IMR-90 (cell line): ENCODE data around the gene NR2C2. TPM values are rescaled to one million over a fixed set of nuclear protein-coding genes. Genes with fewer than 3 reads are reported as not detected.

ENCODE experiments used
- ATAC-seq: fragments of 200-7000 bp; cut with Tn5 transposase; 2 replicates; pipeline ENCODE4 v1.9.1; 2020; ENCODE audit warnings: low read depth, mild to moderate bottlenecking, moderate library complexity
- BruUV-seq: library from RNA; stranded (reverse); fragments of 400-500 nt; replicated peaks from 2 replicates; lab custom pipeline; 2021; lab: Mats Ljungman, UMichigan
- CTCF ChIA-PET: fragments of 300-600 bp; formaldehyde crosslinking; extraction: SDS; loops from one replicate; lab custom pipeline; 2021; ENCODE audit warnings: antibody characterized with exemption; lab: Yijun Ruan, JAX
- POLR2A ChIA-PET: fragments of 300-600 bp; sonication (Branson Sonifier 250); formaldehyde crosslinking; loops from one replicate; lab custom pipeline; 2022; ENCODE audit warnings: antibody characterized with exemption; ENCODE audit not compliant: unreplicated experiment; lab: Charles Lee
- DNase-seq: peaks from one replicate; pipeline ENCODE4 v3.0.0; 2013
- H2AFZ ChIP-seq: replicated peaks from 2 replicates; pipeline ENCODE3; 2013; ENCODE audit warnings: low read length, mild to moderate bottlenecking; ENCODE audit not compliant: poor library complexity
- H2AK5ac ChIP-seq: 2 replicates; pipeline ENCODE4 v1.6.1; 2013; ENCODE audit warnings: low read depth, low read length, inconsistent platforms
- H2AK9ac ChIP-seq: replicated peaks from 2 replicates; pipeline ENCODE3; 2013; ENCODE audit warnings: mild to moderate bottlenecking, low read depth, low read length, moderate library complexity; ENCODE audit not compliant: poor library complexity
- H2BK120ac ChIP-seq: 2 replicates; pipeline ENCODE4 v1.6.1; 2013; ENCODE audit warnings: low read depth, low read length, inconsistent platforms
- H2BK15ac ChIP-seq: 3 replicates; pipeline ENCODE4 v1.6.1; 2013; ENCODE audit warnings: low read depth, low read length, inconsistent platforms
- H2BK20ac ChIP-seq: 2 replicates; pipeline ENCODE4 v1.6.1; 2013; ENCODE audit warnings: low read depth, mild to moderate bottlenecking, inconsistent platforms, low read length, moderate library complexity
- H2BK5ac ChIP-seq: 2 replicates; pipeline ENCODE4 v1.6.1; 2013; ENCODE audit warnings: mild to moderate bottlenecking, low read depth, low read length, inconsistent platforms; ENCODE audit not compliant: poor library complexity, severe bottlenecking
- H3K14ac ChIP-seq: replicated peaks from 2 replicates; pipeline ENCODE4 v1.6.1; 2013; ENCODE audit warnings: low read depth, low read length, inconsistent platforms
- H3K18ac ChIP-seq: 2 replicates; pipeline ENCODE4 v1.6.1; 2013; ENCODE audit warnings: low read depth, low read length, control low read depth
- H3K23ac ChIP-seq: 2 replicates; pipeline ENCODE4 v1.6.1; 2013; ENCODE audit warnings: low read depth, low read length, inconsistent platforms
- H3K27ac ChIP-seq: 2 replicates; pipeline ENCODE4 v1.5.1; 2013; ENCODE audit warnings: mild to moderate bottlenecking, control low read depth, low read length; ENCODE audit not compliant: insufficient read depth
- H3K27me3 ChIP-seq: 2 replicates; pipeline ENCODE4 v1.6.1; 2013; ENCODE audit warnings: low read length; ENCODE audit not compliant: control insufficient read depth, insufficient read depth
- H3K36me3 ChIP-seq: 2 replicates; pipeline ENCODE4 v1.6.1; 2013; ENCODE audit warnings: low read length, mixed read lengths; ENCODE audit not compliant: control insufficient read depth, insufficient read depth
- H3K4ac ChIP-seq: 2 replicates; pipeline ENCODE4 v1.6.1; 2013; ENCODE audit warnings: low read depth, low read length, inconsistent platforms
- H3K4me1 ChIP-seq: 2 replicates; pipeline ENCODE4 v1.6.1; 2013; ENCODE audit warnings: low read length, mixed read lengths; ENCODE audit not compliant: control insufficient read depth, insufficient read depth
- H3K4me2 ChIP-seq: 2 replicates; pipeline ENCODE4 v1.6.1; 2013; ENCODE audit warnings: low read depth, mild to moderate bottlenecking, control low read depth, low read length, moderate library complexity
- H3K4me3 ChIP-seq: 2 replicates; pipeline ENCODE4 v1.5.1; 2013; ENCODE audit warnings: low read depth, mild to moderate bottlenecking, control low read depth, low read length, moderate library complexity; ENCODE audit not compliant: insufficient read depth
- H3K56ac ChIP-seq: 2 replicates; pipeline ENCODE4 v1.6.1; 2013; ENCODE audit warnings: low read length, inconsistent platforms; ENCODE audit not compliant: insufficient read depth; ENCODE audit errors: extremely low read depth
- H3K79me1 ChIP-seq, 2 experiments: 2 replicates each; pipeline ENCODE4 v1.6.1; 2013; ENCODE audit warnings: low read length in 2 of 2, inconsistent platforms in 1 of 2, low read depth in 1 of 2
- H3K9ac ChIP-seq: 2 replicates; pipeline ENCODE4 v1.6.1; 2013; ENCODE audit warnings: low read depth, low read length, control low read depth
- H3K9me1 ChIP-seq: 2 replicates; pipeline ENCODE4 v1.6.1; 2013; ENCODE audit warnings: low read length, inconsistent platforms; ENCODE audit not compliant: insufficient read depth
- H3K9me3 ChIP-seq: 2 replicates; pipeline ENCODE4 v1.6.1; 2013; ENCODE audit warnings: low read length; ENCODE audit not compliant: control insufficient read depth, insufficient read depth
- H4K20me1 ChIP-seq: 2 replicates; pipeline ENCODE4 v1.6.1; 2013; ENCODE audit warnings: low read length, inconsistent platforms; ENCODE audit not compliant: insufficient read depth
- H4K5ac ChIP-seq: 2 replicates; pipeline ENCODE4 v1.6.1; 2013; ENCODE audit warnings: mild to moderate bottlenecking, low read depth, low read length, control low read depth
- H4K8ac ChIP-seq, 2 experiments: 2 replicates each; pipeline ENCODE4 v1.6.1; 2013; ENCODE audit warnings: low read depth in 2 of 2, low read length in 2 of 2, control low read depth in 1 of 2, inconsistent platforms in 1 of 2
- H4K91ac ChIP-seq: 2 replicates; pipeline ENCODE4 v1.6.1; 2013; ENCODE audit warnings: low read depth, low read length, inconsistent platforms; ENCODE audit not compliant: insufficient read depth
- BHLHE40 ChIP-seq: fragments of 150-350 bp; IDR thresholded peaks from 2 replicates; pipeline ENCODE4 v1.6.1; 2016; ENCODE audit warnings: mild to moderate bottlenecking, low read depth, low read length
- CHD1 ChIP-seq: IDR thresholded peaks from 2 replicates; pipeline ENCODE4 v1.6.1; 2012; ENCODE audit warnings: low read depth, low read length, improper control_type of control experiment
- CTCF ChIP-seq: conservative IDR thresholded peaks from 2 replicates; pipeline ENCODE4 v1.5.1; 2012; ENCODE audit warnings: mild to moderate bottlenecking, low read depth, low read length, improper control_type of control experiment
- ELK1 ChIP-seq: fragments of 150-350 bp; IDR thresholded peaks from 2 replicates; pipeline ENCODE4 v1.6.1; 2016; ENCODE audit warnings: low read depth, mild to moderate bottlenecking, low read length, moderate library complexity, borderline replicate concordance
- MAFK ChIP-seq: IDR thresholded peaks from 2 replicates; pipeline ENCODE4 v1.6.1; 2012; ENCODE audit warnings: low read depth, low read length, improper control_type of control experiment
- MXI1 ChIP-seq: IDR thresholded peaks from 2 replicates; pipeline ENCODE4 v1.6.1; 2012; ENCODE audit warnings: low read depth, mild to moderate bottlenecking, low read length, moderate library complexity, borderline replicate concordance
- NFE2L2 ChIP-seq: fragments of 150-350 bp; IDR thresholded peaks from 2 replicates; pipeline ENCODE4 v1.6.1; 2016; ENCODE audit warnings: low read depth, mild to moderate bottlenecking, low read length
- POLR2A ChIP-seq: IDR thresholded peaks from 2 replicates; pipeline ENCODE4 v1.6.1; 2012; ENCODE audit warnings: mild to moderate bottlenecking, low read depth, low read length
- RAD21 ChIP-seq: IDR thresholded peaks from 2 replicates; pipeline ENCODE4 v1.6.1; 2012; ENCODE audit warnings: low read length, improper control_type of control experiment
- RCOR1 ChIP-seq: IDR thresholded peaks from 2 replicates; pipeline ENCODE4 v1.6.1; 2012; ENCODE audit warnings: mild to moderate bottlenecking, low read length, improper control_type of control experiment; ENCODE audit not compliant: insufficient replicate concordance
- RFX5 ChIP-seq: IDR thresholded peaks from 2 replicates; pipeline ENCODE4 v1.8.0; 2012; ENCODE audit warnings: low read depth, mild to moderate bottlenecking, low read length, moderate library complexity
- SMC3 ChIP-seq: fragments of 150-350 bp; IDR thresholded peaks from 2 replicates; pipeline ENCODE4 v1.6.1; 2016; ENCODE audit warnings: low read depth, mild to moderate bottlenecking, antibody characterized with exemption, low read length, moderate library complexity
- USF2 ChIP-seq: fragments of 150-350 bp; IDR thresholded peaks from 2 replicates; pipeline ENCODE4 v1.6.1; 2017; ENCODE audit warnings: mild to moderate bottlenecking, antibody characterized with exemption, low read length, low read depth
- WGBS, 2 experiments: methylation state at CpG; one replicate each; pipeline versions ENCODE4 v1.1.5 to v1.1.7; 2013; ENCODE audit warnings: missing lambda C conversion rate in 2 of 2; ENCODE audit not compliant: insufficient read length in 1 of 2; ENCODE audit errors: extremely low coverage in 2 of 2; 5-methylcytosine and 5-hydroxymethylcytosine counted together
- dilution Hi-C: fragments of 300-500 bp; cut with HindIII; formaldehyde crosslinking; loops from one replicate; pipeline ENCODE4 v1.14.3; 2018; ENCODE audit warnings: low sequenced_read_pairs; ENCODE audit not compliant: unreplicated experiment
- in situ Hi-C: fragments of 300-500 bp; cut with MboI; formaldehyde crosslinking; loops from 3 replicates; pipeline ENCODE4 v1.14.3; 2019; ENCODE audit warnings: low sequenced_read_pairs, inconsistent platforms, mixed read lengths
- intact Hi-C: fragments of 100-400 bp; cut with micrococcal nuclease; formaldehyde crosslinking; loops from 2 replicates; pipeline ENCODE4 v1.10.0; 2022
- polyA plus RNA-seq, 3 experiments: library from polyadenylated mRNA; depleted of rRNA; stranded (reverse); fragments of >200 nt; gene quantifications; 2 replicates each; pipeline ENCODE4 v1.2.3, GENCODE V29; 2012; ENCODE audit warnings: low replicate concordance in 1 of 3
- total RNA-seq: library from RNA; depleted of rRNA; stranded (reverse); fragments of >200 nt; gene quantifications from 2 replicates; pipeline ENCODE4 v1.2.3, GENCODE V29; 2012

Gene NR2C2
- total and polyA plus RNA-seq, 2 of the 4 experiments (the other 2 are of a cell fraction), result 10.4 to 13.8 TPM

- no peaks in the 10 kb centered on the region; the same call in 1 of the 2 replicates for H4K20me1 ChIP-seq
- CTCF ChIA-PET, result no interaction called here
- H3K36me3 ChIP-seq, result peaks cover 10% of the 10 kb centered on the region
- TF ChIP-seq ELK1, result no peak
- TF ChIP-seq RFX5, result no peak
- TF ChIP-seq POLR2A, result peak; percentile 60; the same call in 1 of the 2 replicates
- no peak for TF ChIP-seq MAFK
- no peak for TF ChIP-seq NFE2L2
- no peak for TF ChIP-seq RCOR1
- no peak for TF ChIP-seq RAD21
- TF ChIP-seq CHD1, result no peak
- no peak for TF ChIP-seq BHLHE40
- TF ChIP-seq USF2, result no peak
- no peak for TF ChIP-seq SMC3
- TF ChIP-seq MXI1, result 0 out of 2 replicates have a peak, but pooled peaks have one; percentile 30
- no peak for TF ChIP-seq CTCF
Measured at GRCh38 chr3:14947886-14948608, 664 bp downstream of the NR2C2 start.

More at GRCh38 chr3:14947886-14948608, 664 bp downstream of the NR2C2 start:
- Histone ChIP-seq H2BK15ac (no peak overlapping the region), H3K23ac (peak overlapping the region; percentile 76; the same call in 1 of the 2 replicates), H3K18ac (peak overlapping the region; percentile 95), H3K9ac (peak overlapping the region; percentile 85), H2BK5ac (peak overlapping the region; percentile 97), H2AFZ (peak overlapping the region; percentile 91), H3K9me3 (no peaks in the 10 kb centered on the region), H4K5ac (peak overlapping the region; percentile 60), H3K27me3 (no peaks in the 10 kb centered on the region), H3K14ac (peak overlapping the region; percentile 97), H2AK5ac (no peak overlapping the region), H2BK20ac (0 out of 2 replicates have a peak overlapping the region, but pooled peaks have one; percentile 16), H3K56ac (peak overlapping the region; percentile 90), H3K27ac (peak overlapping the region; percentile 95), H3K4me3 (peak overlapping the region; percentile 89), H3K79me1 (peaks cover 45 to 58% of the 10 kb centered on the region in 2 experiments), H4K8ac (peak overlapping the region; percentile 87 to 95), H3K4me2 (no peak overlapping the region), H2AK9ac (peak overlapping the region; percentile 88), H3K4ac (peak overlapping the region; percentile 98), H3K4me1 (no peaks in the 10 kb centered on the region), H3K9me1 (peaks cover 12% of the 10 kb centered on the region; the same call in 1 of the 2 replicates), H2BK120ac (peak overlapping the region; percentile 95), H4K91ac (peak overlapping the region; percentile 93)
- DNase-seq (peak; percentile 94), ATAC-seq (peak; percentile 96)
- in situ Hi-C loops (loop anchor here (25.0 kb wide), 1 partner anchor 264 kb away; the partner anchor contains the start of gene CAPN7), intact Hi-C loops (no loop called here), dilution Hi-C loops (no loop called here)
- WGBS, 2 experiments, result 0% methylated on average over 8 of the region's 79 CpGs; no CpG with 5 or more reads in 1 of the 2 experiments
- POLR2A ChIA-PET, result interaction anchor here (1.0 kb wide), 2 partner anchors 43 to 71 kb away, joined by 4 to 6 read pairs; no protein-coding TSS in a partner anchor
- no TSS peak for BruUV-seq
